ENCODE data around the gene FGGY.

The FGGY gene

GRCh38 chr1:59686574-59686973 is 389.7 kb downstream of the FGGY start:
- TF ChIP-seq CTCF (IDR thresholded peaks at IDR 0.05; ENCODE audit: insufficient read depth, low read length, missing control alignments), result no peak
- no peak for DNase-seq (ENCODE audit: low read depth, low spot score)
- no peak overlapping the region for H3K4me3 ChIP-seq (ENCODE audit: low read depth, low read length)
- POLR2A ChIA-PET, result no interaction called here
- CTCF ChIA-PET, result interaction anchor here (0.6 to 1.4 kb wide), 4 partner anchors 10 to 255 kb away, joined by 3 read pairs; no protein-coding TSS in a partner anchor

GRCh38 chr1:59687081-59687480 is 390.2 kb downstream of the FGGY start:
- DNase-seq (ENCODE audit: low read depth, low spot score), result no peak
- POLR2A ChIA-PET, result no interaction called here
- H3K4me3 ChIP-seq (ENCODE audit: low read depth, low read length), result no peak overlapping the region
- CTCF ChIA-PET, result interaction anchor here (0.6 to 1.4 kb wide), 4 partner anchors 13 to 255 kb away, joined by 3 read pairs; no protein-coding TSS in a partner anchor
- no peak for TF ChIP-seq CTCF (IDR thresholded peaks at IDR 0.05; ENCODE audit: insufficient read depth, low read length, missing control alignments)

- TF ChIP-seq CTCF (IDR thresholded peaks at IDR 0.05; ENCODE audit: insufficient read depth, low read length, missing control alignments), result no peak
- ChIA-PET POLR2A (no interaction called here), CTCF (interaction anchor here (2.2 kb wide), 1 partner anchor 10 kb away, joined by 12 read pairs; no protein-coding TSS in a partner anchor)
- no peak for DNase-seq (ENCODE audit: low read depth, low spot score)
- no peak overlapping the region for H3K4me3 ChIP-seq (ENCODE audit: low read depth, low read length)
Measured at GRCh38 chr1:59688976-59689375, 392.1 kb downstream of the FGGY start.

GRCh38 chr1:59689730-59690129 is 392.8 kb downstream of the FGGY start:
- POLR2A ChIA-PET, result no interaction called here
- TF ChIP-seq CTCF (IDR thresholded peaks at IDR 0.05; ENCODE audit: insufficient read depth, low read length, missing control alignments), result no peak
- no peak for DNase-seq (ENCODE audit: low read depth, low spot score)
- H3K4me3 ChIP-seq (ENCODE audit: low read depth, low read length), result no peak overlapping the region
- CTCF ChIA-PET, result interaction anchor here (0.6 to 2.2 kb wide), 2 partner anchors 9 to 391 kb away, joined by 3 to 12 read pairs; no protein-coding TSS in a partner anchor

GRCh38 chr1:59690171-59690930 is 393.5 kb downstream of the FGGY start:
- CTCF ChIA-PET, result interaction anchor here (2.2 kb wide), 1 partner anchor 9 kb away, joined by 12 read pairs; no protein-coding TSS in a partner anchor
- POLR2A ChIA-PET, result no interaction called here
- DNase-seq (ENCODE audit: low read depth, low spot score), result no peak

More at GRCh38 chr1:59690171-59690930, 393.5 kb downstream of the FGGY start:
- H3K4me3 ChIP-seq (ENCODE audit: low read depth, low read length), result no peak overlapping the region
- TF ChIP-seq CTCF (IDR thresholded peaks at IDR 0.05; ENCODE audit: insufficient read depth, low read length, missing control alignments), result no peak

Data from AG04449 (cell line).